ENCODE measurements around the gene MYF5.

The MYF5 gene

GRCh38 chr12:80708259-80708974 lies 8.3 kb upstream of the MYF5 start:
- DNase-seq: no peak

GRCh38 chr12:80708975-80709328 lies 7.8 kb upstream of the MYF5 start:
- DNase-seq: no peak

- no peak for DNase-seq
Observed at GRCh38 chr12:80709811-80710726, 6.6 kb upstream of the MYF5 start.

GRCh38 chr12:80710727-80711449 lies 5.8 kb upstream of the MYF5 start:
- no peak for DNase-seq

- no peak for DNase-seq
Observed at GRCh38 chr12:80711866-80712265, 4.8 kb upstream of the MYF5 start.

GRCh38 chr12:80712866-80713265 lies 3.8 kb upstream of the MYF5 start:
- no peak for DNase-seq

- DNase-seq: no peak
Observed at GRCh38 chr12:80713419-80713818, 3.3 kb upstream of the MYF5 start.

GRCh38 chr12:80714055-80714454 lies 2.7 kb upstream of the MYF5 start:
- DNase-seq: no peak

GRCh38 chr12:80714846-80715245 lies 1.9 kb upstream of the MYF5 start:
- no peak for DNase-seq

- no peak for DNase-seq
Observed at GRCh38 chr12:80715713-80716249, 931 bp upstream of the MYF5 start.

GRCh38 chr12:80717856-80718255 lies 1.1 kb downstream of the MYF5 start:
- no peak for DNase-seq

- no peak for DNase-seq
Observed at GRCh38 chr12:80720516-80720915, 3.8 kb downstream of the MYF5 start.

- DNase-seq: no peak
Observed at GRCh38 chr12:80721326-80721725, 4.6 kb downstream of the MYF5 start.

GRCh38 chr12:80745851-80746505 lies 29.3 kb downstream of the MYF5 start:
- no peak for DNase-seq

GRCh38 chr12:80747800-80748199 lies 31.1 kb downstream of the MYF5 start:
- no peak for DNase-seq

- DNase-seq: no peak
Observed at GRCh38 chr12:80749456-80749855, 32.7 kb downstream of the MYF5 start.

- DNase-seq: no peak
Observed at GRCh38 chr12:80752464-80752863, 35.8 kb downstream of the MYF5 start.

GRCh38 chr12:80754274-80754673 lies 37.6 kb downstream of the MYF5 start:
- no peak for DNase-seq

GRCh38 chr12:80756875-80757274 lies 40.2 kb downstream of the MYF5 start:
- DNase-seq: no peak

GRCh38 chr12:80761838-80762237 lies 45.1 kb downstream of the MYF5 start:
- no peak for DNase-seq

GRCh38 chr12:80763874-80764273 lies 47.2 kb downstream of the MYF5 start:
- no peak for DNase-seq

GRCh38 chr12:80766210-80766609 lies 49.5 kb downstream of the MYF5 start:
- DNase-seq: no peak

GRCh38 chr12:80766897-80767296 lies 50.2 kb downstream of the MYF5 start:
- DNase-seq: no peak
